Breast epithelium (tissue), 4 donors: Measurements from ENCODE around the gene DEFB121. TPM values are rescaled to one million over a fixed set of nuclear protein-coding genes. Genes with fewer than 3 reads are reported as not detected.
"Not testable (repeated sequence)": the region's sequence is repeated elsewhere in the genome, so short reads cannot be mapped to it uniquely, and the experiment has no call there.

Source experiments
- DNase-seq, 2 donors: peaks; one replicate each; pipeline ENCODE4 v3.0.0-alpha.2; 2019; ENCODE audit warnings: low spot score in 2 of 2
- H3K27ac ChIP-seq, 2 donors: fragments of 200-600 bp; sonication (generic) in 1 of 2; one replicate each; pipeline ENCODE4 v1.5.1; 2016 to 2019; ENCODE audit warnings: mild to moderate bottlenecking in 1 of 2
- H3K27me3 ChIP-seq, 2 donors: fragments of 200-600 bp; sonication (generic) in 1 of 2; one replicate each; pipeline versions ENCODE4 v1.5.1 to v1.6.0; 2017 to 2019; ENCODE audit warnings: control low read depth in 1 of 2, mild to moderate bottlenecking in 1 of 2
- H3K36me3 ChIP-seq: fragments of 200-600 bp; one replicate; pipeline ENCODE4 v1.5.1; 2019
- H3K4me1 ChIP-seq, 2 donors: fragments of 200-600 bp; sonication (generic); one replicate each; pipeline ENCODE4 v1.5.1; 2016 to 2019; ENCODE audit warnings: control low read depth in 1 of 2
- H3K4me3 ChIP-seq, 3 donors: fragments of 200-600 bp; sonication (generic); 1 replicate in 2 of 3; 2 replicates in 1 of 3; pipeline ENCODE4 v1.5.1; 2016 to 2019; ENCODE audit warnings: mild to moderate bottlenecking in 3 of 3, moderate library complexity in 2 of 3
- H3K9me3 ChIP-seq, 2 donors: fragments of 200-600 bp; sonication (generic) in 1 of 2; one replicate each; pipeline ENCODE4 v1.5.1; 2016 to 2019; ENCODE audit warnings: control low read depth in 1 of 2
- POLR2A ChIP-seq: fragments of 450-650 bp; IDR thresholded peaks from one replicate; pipeline ENCODE4 v1.6.1; 2016; ENCODE audit warnings: antibody characterized with exemption, mild to moderate bottlenecking, moderate library complexity
- POLR2AphosphoS5 ChIP-seq, 3 donors: sonication (generic); formaldehyde crosslinking; IDR thresholded peaks; one replicate each; pipeline ENCODE4 v1.6.1; 2017; ENCODE audit warnings: antibody characterized with exemption in 3 of 3
- intact Hi-C: fragments of 100-400 bp; cut with DNase I; formaldehyde crosslinking; loops from one replicate; pipeline ENCODE4 v1.15.1; 2023; ENCODE audit warnings: low total_unique reads
- total RNA-seq, 3 donors: library from RNA; depleted of rRNA; stranded (reverse); fragments of >200 nt; gene quantifications; one replicate each; pipeline ENCODE4 v1.1.0, GENCODE V29; 2016
- TF ChIP-seq, protein P1 (sequence below), 3 donors: fragments of 450-650 bp; IDR thresholded peaks; one replicate each; pipeline ENCODE4 v1.5.1; 2016 to 2017; ENCODE audit warnings: antibody characterized with exemption in 3 of 3, mild to moderate bottlenecking in 3 of 3, moderate library complexity in 3 of 3

DEFB121 gene
- total RNA-seq, 3 donors from 2014 or later = not detected

GRCh38 chr20:31392836-31393235, 13.2 kb downstream of the DEFB121 start:
- Histone ChIP-seq H3K27ac (no peak overlapping the region), H3K27me3 (peaks cover 0 to 5% of the 10 kb centered on the region in 2 donors), H3K36me3 (no peaks in the 10 kb centered on the region), H3K4me3 (no peak overlapping the region), H3K4me1 (no peaks in the 10 kb centered on the region), H3K9me3 (no peaks in the 10 kb centered on the region)
- intact Hi-C loops = no loop called here
- DNase-seq = no peak
- TF ChIP-seq, protein P1, sequence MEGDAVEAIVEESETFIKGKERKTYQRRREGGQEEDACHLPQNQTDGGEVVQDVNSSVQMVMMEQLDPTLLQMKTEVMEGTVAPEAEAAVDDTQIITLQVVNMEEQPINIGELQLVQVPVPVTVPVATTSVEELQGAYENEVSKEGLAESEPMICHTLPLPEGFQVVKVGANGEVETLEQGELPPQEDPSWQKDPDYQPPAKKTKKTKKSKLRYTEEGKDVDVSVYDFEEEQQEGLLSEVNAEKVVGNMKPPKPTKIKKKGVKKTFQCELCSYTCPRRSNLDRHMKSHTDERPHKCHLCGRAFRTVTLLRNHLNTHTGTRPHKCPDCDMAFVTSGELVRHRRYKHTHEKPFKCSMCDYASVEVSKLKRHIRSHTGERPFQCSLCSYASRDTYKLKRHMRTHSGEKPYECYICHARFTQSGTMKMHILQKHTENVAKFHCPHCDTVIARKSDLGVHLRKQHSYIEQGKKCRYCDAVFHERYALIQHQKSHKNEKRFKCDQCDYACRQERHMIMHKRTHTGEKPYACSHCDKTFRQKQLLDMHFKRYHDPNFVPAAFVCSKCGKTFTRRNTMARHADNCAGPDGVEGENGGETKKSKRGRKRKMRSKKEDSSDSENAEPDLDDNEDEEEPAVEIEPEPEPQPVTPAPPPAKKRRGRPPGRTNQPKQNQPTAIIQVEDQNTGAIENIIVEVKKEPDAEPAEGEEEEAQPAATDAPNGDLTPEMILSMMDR (IDR thresholded peaks at IDR 0.05) = no peak
- TF ChIP-seq POLR2AphosphoS5 (IDR thresholded peaks at IDR 0.05) (no peak), POLR2A (no peak)

DNA sequence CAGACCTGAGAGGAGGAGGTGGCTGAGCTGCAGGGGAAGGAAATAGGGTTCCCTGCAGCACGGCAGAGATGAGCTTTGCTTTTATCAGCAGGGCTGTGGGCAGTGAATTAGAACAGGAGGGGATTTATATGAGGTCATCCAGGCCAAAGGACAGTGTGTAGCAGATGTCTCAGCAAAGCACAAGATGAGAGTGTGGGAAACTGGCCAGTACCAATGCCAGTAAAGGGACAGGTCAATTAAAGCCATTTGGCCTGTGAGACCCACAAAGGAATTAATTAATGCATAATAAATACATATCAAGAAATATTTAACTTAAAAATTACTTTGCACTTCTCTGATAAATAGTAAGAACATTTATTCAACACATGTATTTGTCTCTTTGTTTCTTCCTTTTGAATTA, 15.5 kb downstream of the DEFB121 start, which contains the start of gene DEFB119:
TSS of gene DEFB119 (minus strand) at position 101 of the 400 bp plus-strand sequence. CDS start 107 bp downstream, outside the sequence.
- TF ChIP-seq, protein P1 (IDR thresholded peaks at IDR 0.05) = no peak
- TF ChIP-seq POLR2AphosphoS5 (IDR thresholded peaks at IDR 0.05) = no peak
- no peak for TF ChIP-seq POLR2A
- no peaks in the 10 kb centered on the region for H3K36me3 ChIP-seq
- no peak for DNase-seq
- no peaks in the 10 kb centered on the region for H3K4me1 ChIP-seq
- peaks cover 0 to 5% of the 10 kb centered on the region in 2 donors for H3K27me3 ChIP-seq
- H3K4me3 ChIP-seq = no peak within 1 kb of the TSS
- intact Hi-C loops = no loop called here
- no peaks in the 10 kb centered on the region for H3K9me3 ChIP-seq
- no peak within 1 kb of the TSS for H3K27ac ChIP-seq

GRCh38 chr20:31374346-31374745, 31.7 kb downstream of the DEFB121 start:
- H3K27ac ChIP-seq = no peak overlapping the region
- H3K36me3 ChIP-seq = no peaks in the 10 kb centered on the region
- no peak for DNase-seq
- no peaks in the 10 kb centered on the region for H3K4me1 ChIP-seq
- peaks cover 2 to 11% of the 10 kb centered on the region in 2 donors for H3K9me3 ChIP-seq
- intact Hi-C loops = no loop called here
- H3K27me3 ChIP-seq = no peaks in the 10 kb centered on the region
- H3K4me3 ChIP-seq = no peak overlapping the region
- TF ChIP-seq POLR2A (no peak), POLR2AphosphoS5 (IDR thresholded peaks at IDR 0.05) (no peak)
- TF ChIP-seq, protein P1 (IDR thresholded peaks at IDR 0.05) = no peak

- H3K4me3 ChIP-seq = no peak within 1 kb of the TSS
- H3K27ac ChIP-seq = no peak within 1 kb of the TSS
- TF ChIP-seq POLR2A (no peak), POLR2AphosphoS5 (IDR thresholded peaks at IDR 0.05) (no peak)
- TF ChIP-seq, protein P1 (IDR thresholded peaks at IDR 0.05) = no peak
- DNase-seq = no peak
- intact Hi-C loops = no loop called here
- peaks cover 5 to 7% of the 10 kb centered on the region in 2 donors for H3K9me3 ChIP-seq
- no peaks in the 10 kb centered on the region for H3K27me3 ChIP-seq
- H3K4me1 ChIP-seq = no peaks in the 10 kb centered on the region
- H3K36me3 ChIP-seq = no peaks in the 10 kb centered on the region
These were observed 37.7 kb downstream of the DEFB121 start, which contains the start of gene DEFB118 for GRCh38 chr20:31368301-31368700. DEFB118 (plus strand) TSS chr20:31368601; CDS start chr20:31368651, 50 bp downstream.

DNA sequence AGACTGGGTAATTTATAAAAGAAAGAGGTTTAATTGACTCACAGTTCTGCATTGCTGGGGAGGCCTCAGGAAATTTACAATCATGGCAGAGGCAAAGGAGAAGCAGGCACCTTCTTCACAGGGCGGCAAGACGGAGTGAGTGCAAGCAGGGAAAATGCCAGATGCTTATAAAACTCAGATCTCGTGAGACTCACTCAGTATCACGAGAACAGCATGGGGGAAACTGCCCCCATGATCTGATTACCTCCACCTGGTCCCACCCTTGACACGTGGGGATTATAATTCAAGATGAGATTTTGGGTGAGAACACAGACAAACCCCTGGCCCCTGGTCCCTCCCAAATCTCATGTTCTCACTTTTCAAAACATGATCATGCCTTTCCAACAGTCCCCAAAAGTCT, 41.7 kb downstream of the DEFB121 start:
- H3K4me1 ChIP-seq, DNase-seq, H3K27me3 ChIP-seq, intact Hi-C loops, H3K4me3 ChIP-seq, H3K9me3 ChIP-seq, H3K36me3 ChIP-seq, H3K27ac ChIP-seq: not testable (repeated sequence)

DNA sequence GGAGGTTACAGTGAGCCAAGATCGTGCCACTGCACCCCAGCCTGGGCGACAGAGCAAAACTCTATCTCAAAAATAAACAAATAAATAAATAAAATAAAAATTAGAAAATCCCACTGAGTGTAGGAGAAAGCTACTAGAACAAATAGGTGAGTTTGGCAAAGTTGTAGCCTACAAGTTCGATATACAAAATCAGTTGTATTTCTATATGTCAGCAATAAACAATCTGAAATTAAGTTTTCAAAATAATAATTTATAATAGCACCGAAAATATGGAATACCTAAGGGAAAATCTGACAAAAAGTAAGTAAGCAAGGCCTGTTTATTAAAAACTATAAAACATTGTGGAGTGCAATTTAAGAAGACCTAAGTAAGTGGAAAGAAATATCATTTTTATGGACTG, 42.7 kb downstream of the DEFB121 start:
- Histone ChIP-seq H3K4me3 (no peak overlapping the region), H3K36me3 (no peaks in the 10 kb centered on the region), H3K9me3 (peaks cover 5 to 7% of the 10 kb centered on the region in 2 donors), H3K27me3 (no peaks in the 10 kb centered on the region), H3K4me1 (no peaks in the 10 kb centered on the region), H3K27ac (no peak overlapping the region)
- TF ChIP-seq POLR2A = no peak
- TF ChIP-seq, protein P1 (IDR thresholded peaks at IDR 0.05) = no peak
- intact Hi-C loops = no loop called here
- DNase-seq = no peak
